G401.6 (cell line): ENCODE results near the gene NRG3.

Experiments
- FAIRE-seq: peaks from 2 replicates; lab custom pipeline; 2012; peaks lifted over from hg19 to GRCh38; lab: Jason Lieb, UNC

Gene NRG3

GRCh38 chr10:82692458-82692857, 817.5 kb downstream of the NRG3 start:
- FAIRE-seq, result no peak

GRCh38 chr10:82721831-82722230, 846.8 kb downstream of the NRG3 start:
- no peak for FAIRE-seq

DNA sequence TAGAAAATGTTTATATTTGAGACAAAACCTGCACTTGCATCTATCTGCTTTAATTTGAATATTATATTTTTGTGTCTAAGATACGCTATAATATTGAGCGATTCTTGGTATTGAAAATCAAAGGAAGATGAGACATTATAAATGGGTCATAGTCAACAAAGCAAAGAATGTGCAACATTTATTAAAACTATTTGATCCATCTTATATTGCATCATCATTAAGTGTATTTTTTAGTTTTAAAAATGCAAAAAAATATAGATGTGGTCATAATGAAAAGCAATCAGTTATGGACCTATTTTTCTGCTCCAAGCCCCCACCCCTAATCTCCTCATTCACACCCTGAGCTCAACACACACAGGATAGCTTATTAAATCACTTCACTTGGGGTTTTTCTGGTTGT, 847.3 kb downstream of the NRG3 start:
- no peak for FAIRE-seq

DNA sequence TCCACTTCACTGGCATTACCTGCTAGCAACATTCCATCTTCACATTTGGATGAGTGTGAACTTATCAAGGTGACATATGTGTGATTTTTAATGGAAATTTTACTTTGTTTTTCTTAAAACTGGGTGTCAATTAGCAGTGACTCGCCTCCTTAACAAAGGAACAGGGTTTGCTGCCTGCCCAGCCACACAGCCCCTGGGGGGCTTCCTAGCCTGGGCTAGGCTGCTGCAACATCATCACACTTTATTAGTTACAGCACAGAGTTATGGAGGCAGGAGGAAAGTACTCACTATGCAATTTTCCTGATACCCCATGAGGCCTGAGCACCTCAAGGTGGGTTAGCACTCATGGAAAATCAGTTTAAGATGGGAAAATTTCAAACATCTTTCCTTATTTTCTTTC, 861.3 kb downstream of the NRG3 start:
- FAIRE-seq, result no peak

DNA sequence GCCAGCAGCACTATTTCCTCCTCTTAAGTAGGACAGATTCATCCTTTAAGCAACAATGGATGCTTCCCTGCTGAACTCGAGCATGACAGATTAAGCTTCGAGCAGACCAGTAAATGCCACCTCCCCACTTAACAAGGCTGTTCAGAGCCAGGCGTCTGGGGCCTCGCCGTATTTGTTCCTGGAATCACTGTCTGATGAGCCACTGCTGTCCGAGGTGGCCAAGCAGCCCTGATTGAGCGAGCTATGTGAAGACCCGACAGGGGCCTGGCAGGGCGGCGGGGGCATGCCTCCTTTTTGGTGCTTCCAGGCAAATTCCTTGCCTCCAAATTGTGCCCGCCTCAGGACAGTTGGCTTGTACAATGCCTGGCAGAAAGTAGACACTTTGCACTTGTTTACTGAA, 862.6 kb downstream of the NRG3 start:
- no peak for FAIRE-seq

- FAIRE-seq, result no peak
Measured at GRCh38 chr10:82738592-82738991, 863.6 kb downstream of the NRG3 start.

DNA sequence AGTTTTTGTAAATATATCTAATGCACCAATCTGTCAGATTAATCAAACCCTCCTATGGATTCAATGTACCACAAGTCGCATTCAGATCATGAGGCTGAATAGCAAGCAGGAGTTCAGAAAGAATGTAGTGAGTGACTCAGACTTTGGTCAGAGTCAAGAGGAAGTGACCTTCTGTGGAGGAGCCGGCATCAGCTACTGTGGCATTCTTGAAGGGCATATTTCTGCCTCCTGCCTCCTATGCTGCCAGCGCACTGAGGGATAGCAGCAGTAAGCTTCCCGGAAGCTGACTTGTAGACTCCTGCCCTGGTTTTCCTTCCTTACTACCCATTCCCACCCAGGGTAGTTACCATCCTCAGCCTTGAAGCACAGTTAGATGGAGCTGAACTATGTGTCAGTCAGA, 867.5 kb downstream of the NRG3 start:
- FAIRE-seq, result no peak

GRCh38 chr10:82742898-82743297, 867.9 kb downstream of the NRG3 start:
- FAIRE-seq, result no peak

GRCh38 chr10:82750538-82750937, 875.5 kb downstream of the NRG3 start:
- no peak for FAIRE-seq

GRCh38 chr10:82757397-82757796, 882.4 kb downstream of the NRG3 start:
- no peak for FAIRE-seq

- no peak for FAIRE-seq
Measured at GRCh38 chr10:82757901-82758300, 882.9 kb downstream of the NRG3 start.

DNA sequence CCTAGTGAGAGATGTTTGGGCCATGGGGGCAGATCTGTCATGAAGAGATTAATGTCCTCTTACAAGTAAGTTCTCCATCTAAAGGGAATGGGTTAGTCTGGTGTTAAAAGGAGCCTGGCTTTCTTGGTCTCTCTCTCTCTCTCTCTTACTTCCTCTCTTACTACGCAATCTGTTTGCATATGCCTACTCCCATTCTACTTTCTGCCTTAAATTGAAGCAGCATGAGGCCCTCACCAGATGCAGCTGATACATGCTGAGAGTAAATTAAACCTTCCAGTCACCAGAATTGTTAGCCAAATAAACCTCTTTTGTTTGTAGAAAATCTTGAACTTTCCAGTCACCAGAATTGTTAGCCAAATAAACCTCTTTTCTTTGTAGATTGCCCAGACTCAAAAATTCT, 884.1 kb downstream of the NRG3 start:
- no peak for FAIRE-seq

GRCh38 chr10:82762641-82763040, 887.6 kb downstream of the NRG3 start:
- FAIRE-seq, result no peak

DNA sequence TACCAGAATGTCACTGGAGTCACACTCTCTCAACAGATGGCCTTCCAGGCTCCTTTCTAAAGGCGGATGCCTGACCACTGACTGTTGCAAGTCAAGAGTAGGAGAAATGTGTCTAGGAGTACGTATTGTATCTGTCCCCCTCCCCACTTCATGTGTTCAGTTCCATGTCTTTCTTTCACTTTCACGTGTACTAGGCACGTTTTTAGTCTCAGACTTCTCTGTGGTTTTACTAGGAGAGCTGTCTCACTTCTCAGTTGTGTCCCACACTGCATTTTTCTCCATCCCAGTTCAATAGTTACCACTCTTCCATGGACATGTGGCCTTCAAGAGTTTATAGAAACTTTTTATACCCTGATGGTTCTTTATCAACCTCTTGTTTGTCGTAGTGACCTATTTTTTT, 893.0 kb downstream of the NRG3 start:
- FAIRE-seq, result no peak

- no peak for FAIRE-seq
Measured at GRCh38 chr10:82778908-82779307, 903.9 kb downstream of the NRG3 start.

DNA sequence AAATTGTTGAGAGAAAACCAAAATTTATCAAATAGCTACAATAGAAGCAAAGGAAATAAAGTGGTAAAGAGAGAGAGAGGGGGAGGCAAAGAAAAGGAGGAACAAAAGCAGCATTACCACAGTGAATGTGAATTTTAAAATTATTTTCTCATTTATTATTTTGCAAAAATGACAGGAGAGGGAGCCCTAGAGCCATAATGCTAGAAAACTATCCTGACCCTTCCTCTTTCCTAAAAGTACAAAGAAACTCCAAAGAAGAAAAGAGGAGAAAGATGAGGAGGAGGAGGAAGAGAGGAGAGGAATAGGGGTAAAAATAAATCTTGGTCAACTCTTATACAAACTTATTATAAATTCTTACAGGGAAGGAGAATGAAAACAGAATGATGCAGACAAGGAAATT, 921.5 kb downstream of the NRG3 start:
- FAIRE-seq, result no peak

DNA sequence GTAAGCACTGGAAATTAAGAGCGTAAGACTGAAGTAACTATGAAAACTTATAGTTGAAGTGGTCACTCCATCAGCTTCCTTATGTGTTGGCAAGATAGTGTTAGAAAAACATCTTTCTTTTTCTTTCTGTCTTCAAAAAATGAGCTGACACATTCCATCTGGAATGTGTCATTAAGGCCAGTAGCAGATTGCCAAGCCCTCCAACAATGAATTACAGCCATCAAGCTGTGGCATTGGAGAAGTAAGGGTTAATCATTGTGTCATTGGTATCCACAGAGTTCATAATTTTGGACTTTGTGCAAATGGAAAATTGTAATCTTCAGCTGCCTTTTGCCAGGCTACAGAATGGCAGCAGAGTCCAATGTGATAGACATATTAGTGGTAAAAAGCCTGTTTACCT, 926.3 kb downstream of the NRG3 start:
- no peak for FAIRE-seq

- FAIRE-seq, result no peak
Measured at GRCh38 chr10:82811621-82812020, 936.6 kb downstream of the NRG3 start.

DNA sequence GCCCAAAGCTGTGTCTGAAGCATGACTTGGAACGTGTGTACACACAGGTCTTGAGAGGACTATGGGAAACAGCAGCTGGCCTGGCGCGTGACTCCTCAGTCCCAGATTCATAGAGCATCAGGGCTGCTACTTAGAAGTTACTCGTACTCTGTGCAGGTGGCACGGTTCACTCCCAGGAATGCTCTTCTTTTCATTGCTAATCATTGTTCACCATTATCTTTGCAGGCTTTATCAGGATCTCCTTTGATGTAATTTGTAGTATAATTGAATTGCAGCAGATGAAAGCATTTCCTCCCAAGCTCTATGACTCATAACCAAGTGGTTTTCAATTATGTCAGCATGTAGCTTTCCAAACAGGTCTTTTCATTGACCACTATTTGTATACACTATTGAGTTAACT, 938.9 kb downstream of the NRG3 start:
- FAIRE-seq, result no peak

DNA sequence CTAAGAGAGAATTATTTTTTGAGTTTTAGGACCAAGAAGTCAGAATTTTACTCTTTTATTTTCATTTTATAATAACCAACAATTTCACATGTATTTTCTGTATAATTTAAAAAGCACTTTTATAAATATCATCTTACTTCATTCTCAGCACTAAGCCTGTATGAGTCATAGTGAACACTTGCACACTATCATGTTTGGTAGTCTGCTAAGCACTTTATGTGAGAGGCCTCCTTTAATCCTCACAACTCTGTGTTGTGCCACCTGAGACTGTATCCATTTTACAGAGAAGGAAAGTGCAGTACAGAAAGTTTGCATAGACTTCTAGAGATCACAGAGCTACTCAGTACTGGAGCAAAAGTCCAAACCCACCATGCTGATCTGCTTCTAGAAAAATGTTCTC, 939.6 kb downstream of the NRG3 start:
- no peak for FAIRE-seq

- FAIRE-seq, result no peak
Measured at GRCh38 chr10:82815680-82816079, 940.7 kb downstream of the NRG3 start.

GRCh38 chr10:82817676-82818422, 942.9 kb downstream of the NRG3 start:
- FAIRE-seq, result no peak

DNA sequence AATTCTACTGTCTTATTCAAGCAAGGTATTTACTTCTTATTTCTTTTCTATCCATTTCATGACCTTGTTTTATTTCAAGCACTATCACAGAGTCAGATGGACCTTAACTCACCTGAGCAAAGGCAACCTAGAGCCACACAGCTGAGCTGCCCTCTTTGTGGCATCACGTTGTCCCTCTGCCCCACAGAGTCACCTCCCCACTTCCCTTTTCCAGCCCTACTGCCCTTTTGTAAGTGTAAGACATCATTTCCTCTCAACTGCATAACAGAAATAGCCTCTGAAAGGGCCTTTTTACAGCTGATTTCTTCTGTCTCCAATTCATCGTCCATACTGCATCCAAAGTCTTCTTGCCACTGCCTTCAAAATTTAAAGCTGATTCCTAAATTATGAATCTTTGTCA, 946.0 kb downstream of the NRG3 start:
- FAIRE-seq, result no peak

DNA sequence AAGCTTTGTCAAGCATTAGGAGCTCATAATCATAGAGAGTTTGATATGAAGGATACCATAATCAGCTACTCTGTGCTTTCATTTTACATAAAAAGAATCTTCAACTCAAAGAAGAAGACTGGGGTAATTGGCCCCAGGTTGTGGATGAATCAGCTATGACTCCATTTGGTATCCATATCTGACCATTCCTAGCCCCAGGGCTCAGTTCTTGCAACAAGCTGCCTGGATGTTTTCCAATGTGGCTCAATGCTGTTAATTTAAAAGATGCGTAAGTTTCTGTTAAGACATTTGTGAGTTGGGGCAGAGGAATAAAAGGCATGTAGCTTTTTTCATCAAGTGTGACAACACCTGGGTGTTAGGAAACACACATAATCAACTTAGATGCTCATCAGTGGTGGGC, 951.1 kb downstream of the NRG3 start:
- no peak for FAIRE-seq

DNA sequence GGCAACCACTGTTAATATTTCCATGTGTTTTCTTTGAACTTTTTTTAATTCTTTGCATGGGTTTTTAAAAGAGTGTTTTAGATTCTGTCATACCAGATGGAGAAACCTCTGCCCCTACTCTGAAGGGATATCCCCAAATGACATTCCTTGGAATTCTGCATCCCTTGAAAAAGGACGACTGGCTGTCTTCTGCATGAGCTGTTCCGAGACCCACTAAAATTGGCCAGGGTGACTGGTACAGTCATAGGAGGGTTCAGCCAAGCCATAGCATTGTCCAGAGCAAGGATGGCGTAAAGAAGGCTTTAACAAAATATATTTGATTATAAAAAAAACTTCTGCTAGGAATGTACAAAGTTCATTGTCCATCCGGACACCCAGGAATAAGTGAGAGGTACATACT, 952.9 kb downstream of the NRG3 start:
- FAIRE-seq, result no peak
